ENCODE data around the gene KANTR.

GRCh38 chrX:53166103-53166502, 72.2 kb downstream of the KANTR start:
- TF ChIP-seq, protein P1, sequence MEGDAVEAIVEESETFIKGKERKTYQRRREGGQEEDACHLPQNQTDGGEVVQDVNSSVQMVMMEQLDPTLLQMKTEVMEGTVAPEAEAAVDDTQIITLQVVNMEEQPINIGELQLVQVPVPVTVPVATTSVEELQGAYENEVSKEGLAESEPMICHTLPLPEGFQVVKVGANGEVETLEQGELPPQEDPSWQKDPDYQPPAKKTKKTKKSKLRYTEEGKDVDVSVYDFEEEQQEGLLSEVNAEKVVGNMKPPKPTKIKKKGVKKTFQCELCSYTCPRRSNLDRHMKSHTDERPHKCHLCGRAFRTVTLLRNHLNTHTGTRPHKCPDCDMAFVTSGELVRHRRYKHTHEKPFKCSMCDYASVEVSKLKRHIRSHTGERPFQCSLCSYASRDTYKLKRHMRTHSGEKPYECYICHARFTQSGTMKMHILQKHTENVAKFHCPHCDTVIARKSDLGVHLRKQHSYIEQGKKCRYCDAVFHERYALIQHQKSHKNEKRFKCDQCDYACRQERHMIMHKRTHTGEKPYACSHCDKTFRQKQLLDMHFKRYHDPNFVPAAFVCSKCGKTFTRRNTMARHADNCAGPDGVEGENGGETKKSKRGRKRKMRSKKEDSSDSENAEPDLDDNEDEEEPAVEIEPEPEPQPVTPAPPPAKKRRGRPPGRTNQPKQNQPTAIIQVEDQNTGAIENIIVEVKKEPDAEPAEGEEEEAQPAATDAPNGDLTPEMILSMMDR (IDR thresholded peaks at IDR 0.05), result no peak
- TF ChIP-seq POLR2A (IDR thresholded peaks at IDR 0.05), result no peak

Data from right lobe of liver (tissue), 4 donors.